K562 (cell line): ENCODE measurements around the gene YEATS2. TPM values are rescaled to one million over a fixed set of nuclear protein-coding genes. Genes with fewer than 3 reads are reported as not detected.
A peak's percentile ranks its signal among the peaks of the same experiment; 100 is the strongest.

Experiments used
- CBX1 ChIP-seq: sonication (generic); IDR thresholded peaks from 2 replicates; pipeline ENCODE4 v1.6.1; 2016; ENCODE audit warnings: antibody characterized with exemption, low read depth, mild to moderate bottlenecking
- FOXP1 ChIP-seq: sonication (generic); formaldehyde crosslinking; IDR thresholded peaks from 2 replicates; pipeline ENCODE4 v1.8.0; 2022; ENCODE audit warnings: mild to moderate bottlenecking, missing genetic modification reagents
- HDAC8 ChIP-seq: fragments of 450-650 bp; IDR thresholded peaks from 2 replicates; pipeline ENCODE4 v1.6.1; 2016; ENCODE audit warnings: mild to moderate bottlenecking, missing genetic modification characterization, moderate library complexity, missing compliant biosample characterization
- JUN ChIP-seq, 2 experiments: sonication (generic) in 1 of 2; formaldehyde crosslinking in 1 of 2; IDR thresholded peaks; 2 replicates each; pipeline versions ENCODE4 v1.6.1 to v1.8.0; 2012 to 2022; ENCODE audit warnings: borderline replicate concordance in 2 of 2, mild to moderate bottlenecking in 2 of 2, improper control_type of control experiment in 1 of 2, low read depth in 1 of 2, low read length in 1 of 2, missing genetic modification reagents in 1 of 2
- L3MBTL2 ChIP-seq: fragments of 450-650 bp; IDR thresholded peaks from 2 replicates; pipeline ENCODE4 v1.6.1; 2016; ENCODE audit warnings: mild to moderate bottlenecking, moderate library complexity
- POLR2AphosphoS5 ChIP-seq: IDR thresholded peaks from 2 replicates; pipeline ENCODE4 v1.6.1; 2011; ENCODE audit warnings: mild to moderate bottlenecking, low read depth, low read length, moderate library complexity; ENCODE audit not compliant: control insufficient read depth, insufficient read depth
- POLR2G ChIP-seq: fragments of 200-400 bp; formaldehyde crosslinking; IDR thresholded peaks from 2 replicates; pipeline ENCODE4 v1.6.1; 2017; ENCODE audit warnings: low read depth, mild to moderate bottlenecking, antibody characterized with exemption, low read length, moderate library complexity
- RAD21 ChIP-seq, 2 experiments: fragments of 250-450 bp in 1 of 2; fragments of 450-650 bp in 1 of 2; sonication (Bioruptor Pico) in 1 of 2; formaldehyde crosslinking in 1 of 2; IDR thresholded peaks in 1 of 2; conservative IDR thresholded peaks in 1 of 2; 2 replicates each; pipeline versions ENCODE4 v1.4.0 to v1.8.0; 2020 to 2022; ENCODE audit warnings: mild to moderate bottlenecking in 2 of 2, moderate library complexity in 1 of 2
- SMARCA5 ChIP-seq: fragments of 450-650 bp; IDR thresholded peaks from 2 replicates; pipeline ENCODE4 v1.6.1; 2016
- SP1 ChIP-seq: sonication (generic); formaldehyde crosslinking; IDR thresholded peaks from 2 replicates; pipeline ENCODE4 v1.8.1; 2022; ENCODE audit warnings: mild to moderate bottlenecking, missing genetic modification reagents
- ZNF324 ChIP-seq: fragments of 250-450 bp; sonication (Bioruptor Pico); IDR thresholded peaks from 2 replicates; pipeline ENCODE4 v1.4.0; 2020; ENCODE audit warnings: mild to moderate bottlenecking
- ZNF431 ChIP-seq: sonication (generic); formaldehyde crosslinking; IDR thresholded peaks from 2 replicates; pipeline ENCODE4 v1.8.0; 2022; ENCODE audit warnings: mild to moderate bottlenecking, missing genetic modification reagents
- polyA plus RNA-seq, 8 experiments: library from polyadenylated mRNA; depleted of rRNA in 4 of 8; stranded (reverse) in 5 of 8; unstranded in 3 of 8; fragments of >200 nt; fragmentation: Nextera tagmentation in 2 of 8; fragmentation: Illumina TruSeq in 1 of 8; extraction: Ambion mirVana in 2 of 8; extraction: Trizol in 1 of 8; gene quantifications; 2 replicates each; pipeline versions ENCODE4 v1.2.1 to v1.2.3, GENCODE V29; 2011 to 2014; ENCODE audit warnings: inconsistent platforms in 1 of 8, missing spikeins in 1 of 8
- total RNA-seq, 7 experiments: library from RNA; depleted of rRNA in 6 of 7; stranded (reverse); fragments of >200 nt in 6 of 7; fragmentation: Illumina TruSeq in 2 of 7; extraction: Trizol in 2 of 7; gene quantifications; 2 replicates each; pipeline versions ENCODE4 v1.2.1 to v1.2.3, GENCODE V29; 2011 to 2021; ENCODE audit warnings: low replicate concordance in 1 of 7
- TF ChIP-seq, protein P1 (sequence below): sonication (generic); formaldehyde crosslinking; IDR thresholded peaks from 2 replicates; pipeline ENCODE4 v1.8.0; 2022; ENCODE audit warnings: mild to moderate bottlenecking, missing genetic modification reagents, borderline replicate concordance
- TF ChIP-seq, protein P2 (sequence below): fragments of 250-450 bp; sonication (Bioruptor Pico); IDR thresholded peaks from 2 replicates; pipeline ENCODE4 v1.9.0; 2021; ENCODE audit warnings: mild to moderate bottlenecking, inconsistent platforms
- TF ChIP-seq, protein P3 (sequence below): fragments of 200-800 bp; sonication (Bioruptor generic); IDR thresholded peaks from 2 replicates; pipeline ENCODE4 v1.6.1; 2016; ENCODE audit warnings: missing genetic modification characterization, missing compliant biosample characterization

YEATS2 gene
- total and polyA plus RNA-seq, 9 of the 15 experiments (the other 6 are each of a cell fraction or from before 2014, with no cell fraction given), result 1.8 to 35.2 (median 19.0) TPM

DNA sequence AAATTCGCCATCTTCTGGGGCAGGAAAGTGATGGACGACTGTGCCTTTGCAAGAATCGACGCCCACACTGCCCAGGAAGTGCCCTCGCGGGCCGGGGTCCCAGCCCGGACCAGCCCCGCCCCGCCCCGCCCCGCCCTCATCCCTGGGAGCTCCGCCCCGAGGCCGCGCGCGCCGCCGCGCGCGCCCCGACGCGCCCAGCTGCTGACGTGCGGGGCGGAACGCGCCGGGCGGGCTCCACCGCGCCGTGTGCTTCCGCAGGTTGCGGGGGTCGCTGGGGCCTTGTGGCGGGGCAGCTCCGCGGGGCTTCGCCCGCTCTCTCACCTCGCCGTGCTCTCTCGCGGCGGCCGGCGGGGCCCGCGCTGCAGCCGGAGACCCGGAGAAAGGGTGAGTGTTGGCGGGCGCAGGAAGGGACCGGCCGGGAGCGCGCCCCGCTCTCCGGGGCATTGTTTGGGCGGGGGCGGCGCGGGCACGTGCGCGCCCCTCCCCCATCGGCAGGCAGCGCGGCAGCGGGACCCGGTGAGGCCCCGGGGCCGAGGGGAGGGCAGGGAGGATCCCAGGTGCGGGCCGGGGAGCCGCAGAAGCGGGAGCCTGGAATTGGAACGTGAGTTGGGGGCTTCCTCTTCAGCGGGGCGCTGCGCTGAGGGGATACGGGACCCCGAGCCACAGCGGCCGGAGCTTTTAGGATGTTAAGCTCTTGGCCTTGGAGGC is at the start of gene YEATS2 (continued):
- TF ChIP-seq, protein P1, sequence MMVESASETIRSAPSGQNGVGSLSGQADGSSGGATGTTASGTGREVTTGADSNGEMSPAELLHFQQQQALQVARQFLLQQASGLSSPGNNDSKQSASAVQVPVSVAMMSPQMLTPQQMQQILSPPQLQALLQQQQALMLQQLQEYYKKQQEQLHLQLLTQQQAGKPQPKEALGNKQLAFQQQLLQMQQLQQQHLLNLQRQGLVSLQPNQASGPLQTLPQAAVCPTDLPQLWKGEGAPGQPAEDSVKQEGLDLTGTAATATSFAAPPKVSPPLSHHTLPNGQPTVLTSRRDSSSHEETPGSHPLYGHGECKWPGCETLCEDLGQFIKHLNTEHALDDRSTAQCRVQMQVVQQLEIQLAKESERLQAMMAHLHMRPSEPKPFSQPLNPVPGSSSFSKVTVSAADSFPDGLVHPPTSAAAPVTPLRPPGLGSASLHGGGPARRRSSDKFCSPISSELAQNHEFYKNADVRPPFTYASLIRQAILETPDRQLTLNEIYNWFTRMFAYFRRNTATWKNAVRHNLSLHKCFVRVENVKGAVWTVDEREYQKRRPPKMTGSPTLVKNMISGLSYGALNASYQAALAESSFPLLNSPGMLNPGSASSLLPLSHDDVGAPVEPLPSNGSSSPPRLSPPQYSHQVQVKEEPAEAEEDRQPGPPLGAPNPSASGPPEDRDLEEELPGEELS (CRISPR knock-in tag), result 0 out of 2 replicates have a peak, but pooled peaks have one; percentile 37
- TF ChIP-seq RAD21 (CRISPR knock-in tag; conservative IDR thresholded peaks at IDR 0.05 in 1 of 2, IDR thresholded peaks at IDR 0.05 in 1 of 2) (peak in 1 of 2 experiments; percentile 5; a peak in 1 of 4 replicates), CBX1 (peak; percentile 72; the same call in 1 of the 2 replicates), SP1 (CRISPR knock-in tag) (no peak), JUN (IDR thresholded peaks at IDR 0.05; ENCODE audit: borderline replicate concordance, low read depth, low read length) (no peak), JUN (CRISPR knock-in tag; IDR thresholded peaks at IDR 0.05; ENCODE audit: borderline replicate concordance) (no peak), HDAC8 (tag) (no peak), L3MBTL2 (peak; percentile 56), SMARCA5 (no peak), ZNF431 (peak; percentile 58; the same call in 1 of the 2 replicates), POLR2AphosphoS5 (peak; percentile 60; the same call in 1 of the 2 replicates), ZNF324 (CRISPR knock-in tag) (no peak), FOXP1 (CRISPR knock-in tag) (peak; percentile 83; the same call in 1 of the 2 replicates), POLR2G (peak; percentile 90)
- TF ChIP-seq, protein P2, sequence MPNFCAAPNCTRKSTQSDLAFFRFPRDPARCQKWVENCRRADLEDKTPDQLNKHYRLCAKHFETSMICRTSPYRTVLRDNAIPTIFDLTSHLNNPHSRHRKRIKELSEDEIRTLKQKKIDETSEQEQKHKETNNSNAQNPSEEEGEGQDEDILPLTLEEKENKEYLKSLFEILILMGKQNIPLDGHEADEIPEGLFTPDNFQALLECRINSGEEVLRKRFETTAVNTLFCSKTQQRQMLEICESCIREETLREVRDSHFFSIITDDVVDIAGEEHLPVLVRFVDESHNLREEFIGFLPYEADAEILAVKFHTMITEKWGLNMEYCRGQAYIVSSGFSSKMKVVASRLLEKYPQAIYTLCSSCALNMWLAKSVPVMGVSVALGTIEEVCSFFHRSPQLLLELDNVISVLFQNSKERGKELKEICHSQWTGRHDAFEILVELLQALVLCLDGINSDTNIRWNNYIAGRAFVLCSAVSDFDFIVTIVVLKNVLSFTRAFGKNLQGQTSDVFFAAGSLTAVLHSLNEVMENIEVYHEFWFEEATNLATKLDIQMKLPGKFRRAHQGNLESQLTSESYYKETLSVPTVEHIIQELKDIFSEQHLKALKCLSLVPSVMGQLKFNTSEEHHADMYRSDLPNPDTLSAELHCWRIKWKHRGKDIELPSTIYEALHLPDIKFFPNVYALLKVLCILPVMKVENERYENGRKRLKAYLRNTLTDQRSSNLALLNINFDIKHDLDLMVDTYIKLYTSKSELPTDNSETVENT (CRISPR knock-in tag), result peak; percentile 38; the same call in 1 of the 2 replicates
- TF ChIP-seq, protein P3, sequence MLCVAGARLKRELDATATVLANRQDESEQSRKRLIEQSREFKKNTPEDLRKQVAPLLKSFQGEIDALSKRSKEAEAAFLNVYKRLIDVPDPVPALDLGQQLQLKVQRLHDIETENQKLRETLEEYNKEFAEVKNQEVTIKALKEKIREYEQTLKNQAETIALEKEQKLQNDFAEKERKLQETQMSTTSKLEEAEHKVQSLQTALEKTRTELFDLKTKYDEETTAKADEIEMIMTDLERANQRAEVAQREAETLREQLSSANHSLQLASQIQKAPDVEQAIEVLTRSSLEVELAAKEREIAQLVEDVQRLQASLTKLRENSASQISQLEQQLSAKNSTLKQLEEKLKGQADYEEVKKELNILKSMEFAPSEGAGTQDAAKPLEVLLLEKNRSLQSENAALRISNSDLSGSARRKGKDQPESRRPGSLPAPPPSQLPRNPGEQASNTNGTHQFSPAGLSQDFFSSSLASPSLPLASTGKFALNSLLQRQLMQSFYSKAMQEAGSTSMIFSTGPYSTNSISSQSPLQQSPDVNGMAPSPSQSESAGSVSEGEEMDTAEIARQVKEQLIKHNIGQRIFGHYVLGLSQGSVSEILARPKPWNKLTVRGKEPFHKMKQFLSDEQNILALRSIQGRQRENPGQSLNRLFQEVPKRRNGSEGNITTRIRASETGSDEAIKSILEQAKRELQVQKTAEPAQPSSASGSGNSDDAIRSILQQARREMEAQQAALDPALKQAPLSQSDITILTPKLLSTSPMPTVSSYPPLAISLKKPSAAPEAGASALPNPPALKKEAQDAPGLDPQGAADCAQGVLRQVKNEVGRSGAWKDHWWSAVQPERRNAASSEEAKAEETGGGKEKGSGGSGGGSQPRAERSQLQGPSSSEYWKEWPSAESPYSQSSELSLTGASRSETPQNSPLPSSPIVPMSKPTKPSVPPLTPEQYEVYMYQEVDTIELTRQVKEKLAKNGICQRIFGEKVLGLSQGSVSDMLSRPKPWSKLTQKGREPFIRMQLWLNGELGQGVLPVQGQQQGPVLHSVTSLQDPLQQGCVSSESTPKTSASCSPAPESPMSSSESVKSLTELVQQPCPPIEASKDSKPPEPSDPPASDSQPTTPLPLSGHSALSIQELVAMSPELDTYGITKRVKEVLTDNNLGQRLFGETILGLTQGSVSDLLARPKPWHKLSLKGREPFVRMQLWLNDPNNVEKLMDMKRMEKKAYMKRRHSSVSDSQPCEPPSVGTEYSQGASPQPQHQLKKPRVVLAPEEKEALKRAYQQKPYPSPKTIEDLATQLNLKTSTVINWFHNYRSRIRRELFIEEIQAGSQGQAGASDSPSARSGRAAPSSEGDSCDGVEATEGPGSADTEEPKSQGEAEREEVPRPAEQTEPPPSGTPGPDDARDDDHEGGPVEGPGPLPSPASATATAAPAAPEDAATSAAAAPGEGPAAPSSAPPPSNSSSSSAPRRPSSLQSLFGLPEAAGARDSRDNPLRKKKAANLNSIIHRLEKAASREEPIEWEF, result peak; percentile 62; the same call in 1 of the 2 replicates
